SK-N-SH (cell line): ENCODE results near the gene GBX2. TPM values are rescaled to one million over a fixed set of nuclear protein-coding genes. Genes with fewer than 3 reads are reported as not detected.

Experiments
- CTCF ChIA-PET: fragments of 300-600, 350-600 bp; formaldehyde crosslinking; extraction: SDS; loops from one replicate; lab custom pipeline; 2021; lab: Yijun Ruan, JAX
- POLR2A ChIA-PET: fragments of 350-600 bp; sonication (Branson Sonifier 250); formaldehyde crosslinking; extraction: SDS; loops from one replicate; lab custom pipeline; 2020; ENCODE audit warnings: antibody characterized with exemption, inconsistent platforms; lab: Yijun Ruan, JAX
- DNase-seq: peaks from one replicate; pipeline ENCODE4 v3.0.0; 2012
- H2AFZ ChIP-seq: fragments of 200-600 bp; sonication (generic); 2 replicates; pipeline ENCODE4 v1.8.1; 2016; ENCODE audit warnings: antibody characterized with exemption, mild to moderate bottlenecking, low read depth
- H3F3A ChIP-seq: fragments of 200-600 bp; sonication (generic); replicated peaks from 2 replicates; pipeline ENCODE3; 2016; ENCODE audit warnings: antibody characterized with exemption, mild to moderate bottlenecking; ENCODE audit not compliant: insufficient read depth
- H3K27ac ChIP-seq, 2 experiments: fragments of 200-500 bp in 1 of 2; fragments of 200-600 bp in 1 of 2; sonication (Bioruptor generic) in 1 of 2; sonication (generic), shearing (Covaris generic) in 1 of 2; 2 replicates each; pipeline versions ENCODE4 v1.5.1 to v1.6.1; 2014 to 2016; ENCODE audit warnings: low read depth in 2 of 2, inconsistent platforms in 1 of 2, low read length in 1 of 2, mild to moderate bottlenecking in 1 of 2, mixed read lengths in 1 of 2
- H3K27me3 ChIP-seq: fragments of 200-600 bp; sonication (generic), shearing (Covaris generic); 2 replicates; pipeline ENCODE4 v1.6.1; 2016; ENCODE audit warnings: mixed run types; ENCODE audit not compliant: insufficient read depth
- H3K36me3 ChIP-seq, 2 experiments: fragments of 200-500 bp in 1 of 2; fragments of 200-600 bp in 1 of 2; sonication (Bioruptor generic) in 1 of 2; sonication (generic) in 1 of 2; replicated peaks in 1 of 2; 2 replicates each; pipeline versions ENCODE3 to v1.5.1; 2014 to 2016; ENCODE audit warnings: low read length in 1 of 2, mild to moderate bottlenecking in 1 of 2; ENCODE audit not compliant: insufficient read depth in 2 of 2, control insufficient read depth in 1 of 2
- H3K4me1 ChIP-seq, 2 experiments: fragments of 200-500 bp in 1 of 2; fragments of 200-600 bp in 1 of 2; sonication (Bioruptor generic) in 1 of 2; sonication (generic), shearing (Covaris generic) in 1 of 2; 2 replicates each; pipeline versions ENCODE4 v1.5.1 to v1.6.1; 2014 to 2016; ENCODE audit warnings: low read depth in 1 of 2, low read length in 1 of 2, mixed run types in 1 of 2; ENCODE audit not compliant: insufficient read depth in 2 of 2, control insufficient read depth in 1 of 2
- H3K4me2 ChIP-seq: fragments of 200-600 bp; sonication (generic), shearing (Covaris generic); 2 replicates; pipeline ENCODE4 v1.6.1; 2017; ENCODE audit warnings: mixed run types
- H3K4me3 ChIP-seq, 2 experiments: fragments of 200-500 bp in 1 of 2; fragments of 200-600 bp in 1 of 2; sonication (Bioruptor generic) in 1 of 2; sonication (generic), shearing (Covaris generic) in 1 of 2; 2 replicates each; pipeline versions ENCODE4 v1.5.1 to v1.8.1; 2014 to 2016; ENCODE audit warnings: low read depth in 2 of 2, inconsistent platforms in 1 of 2, low read length in 1 of 2, mild to moderate bottlenecking in 1 of 2, mixed read lengths in 1 of 2, moderate library complexity in 1 of 2
- H3K79me2 ChIP-seq: fragments of 200-600 bp; sonication (generic); 2 replicates; pipeline ENCODE4 v1.8.1; 2017; ENCODE audit warnings: mild to moderate bottlenecking; ENCODE audit not compliant: insufficient read depth
- H3K9ac ChIP-seq: fragments of 200-600 bp; sonication (generic); 2 replicates; pipeline ENCODE4 v1.6.1; 2017; ENCODE audit warnings: mixed run types
- H3K9me2 ChIP-seq: fragments of 200-600 bp; sonication (generic); 2 replicates; pipeline ENCODE4 v1.6.1; 2017; ENCODE audit warnings: mixed run types
- H3K9me3 ChIP-seq: fragments of 200-600 bp; sonication (generic); 2 replicates; pipeline ENCODE4 v1.6.1; 2017; ENCODE audit warnings: mixed run types, mild to moderate bottlenecking, moderate library complexity
- H4K20me1 ChIP-seq: fragments of 200-600 bp; sonication (generic); 2 replicates; pipeline ENCODE4 v1.6.1; 2017; ENCODE audit warnings: mild to moderate bottlenecking, mixed run types; ENCODE audit not compliant: insufficient read depth
- CHD2 ChIP-seq: fragments of 150-350 bp; IDR thresholded peaks from 2 replicates; pipeline ENCODE4 v1.6.1; 2018; ENCODE audit warnings: low read length; ENCODE audit not compliant: partially characterized antibody
- EP300 ChIP-seq, 2 experiments: IDR thresholded peaks; 2 replicates each; pipeline versions ENCODE4 v1.4.0 to v1.6.1; 2012; ENCODE audit warnings: borderline replicate concordance in 1 of 2, low read depth in 1 of 2, low read length in 1 of 2
- FOSL2 ChIP-seq: IDR thresholded peaks from 2 replicates; pipeline ENCODE4 v1.4.0; 2012; ENCODE audit warnings: low read depth, mild to moderate bottlenecking, moderate library complexity, borderline replicate concordance
- FOXJ3 ChIP-seq: sonication (generic); formaldehyde crosslinking; IDR thresholded peaks from 2 replicates; pipeline ENCODE4 v1.5.1; 2020; ENCODE audit warnings: mild to moderate bottlenecking, missing genetic modification reagents
- IRF3 ChIP-seq: fragments of 150-350 bp; IDR thresholded peaks from 2 replicates; pipeline ENCODE4 v1.6.1; 2016; ENCODE audit warnings: mild to moderate bottlenecking, low read depth, low read length
- JUND ChIP-seq: IDR thresholded peaks from 2 replicates; pipeline ENCODE4 v1.4.0; 2012
- MAX ChIP-seq: IDR thresholded peaks from 2 replicates; pipeline ENCODE4 v1.4.0; 2012; ENCODE audit warnings: low read depth
- MXI1 ChIP-seq: IDR thresholded peaks from 2 replicates; pipeline ENCODE4 v1.6.1; 2012; ENCODE audit warnings: mild to moderate bottlenecking, low read depth, low read length, improper control_type of control experiment
- NFIC ChIP-seq: IDR thresholded peaks from 2 replicates; pipeline ENCODE4 v1.4.0; 2012; ENCODE audit warnings: borderline replicate concordance
- NRF1 ChIP-seq: IDR thresholded peaks from 2 replicates; pipeline ENCODE4 v1.6.1; 2012; ENCODE audit warnings: low read depth, mild to moderate bottlenecking, low read length
- RAD21 ChIP-seq: IDR thresholded peaks from 2 replicates; pipeline ENCODE4 v1.6.1; 2012; ENCODE audit warnings: mild to moderate bottlenecking, low read length
- RFX5 ChIP-seq: IDR thresholded peaks from 2 replicates; pipeline ENCODE4 v1.6.1; 2012; ENCODE audit warnings: mild to moderate bottlenecking, improper control_type of control experiment, low read length
- SIN3A ChIP-seq: IDR thresholded peaks from 2 replicates; pipeline ENCODE4 v1.6.1; 2012; ENCODE audit warnings: low read depth, mild to moderate bottlenecking, low read length, moderate library complexity, borderline replicate concordance
- SMC3 ChIP-seq: IDR thresholded peaks from 2 replicates; pipeline ENCODE4 v1.6.1; 2012; ENCODE audit warnings: low read depth, low read length, improper control_type of control experiment
- TAF1 ChIP-seq: IDR thresholded peaks from 2 replicates; pipeline ENCODE4 v1.6.1; 2012; ENCODE audit warnings: low read depth, mild to moderate bottlenecking, low read length, moderate library complexity, borderline replicate concordance
- TCF12 ChIP-seq: IDR thresholded peaks from 2 replicates; pipeline ENCODE4 v1.4.0; 2012
- WGBS: methylation state at CpG from one replicate; pipeline ENCODE4 v1.1.6; 2017; ENCODE audit warnings: low lambda C conversion rate; 5-methylcytosine and 5-hydroxymethylcytosine counted together
- polyA plus RNA-seq, 3 experiments: library from polyadenylated mRNA; depleted of rRNA; stranded (reverse); fragments of >200 nt; gene quantifications; 2 replicates each; pipeline ENCODE4 v1.2.3, GENCODE V29; 2012

The GBX2 gene
- polyA plus RNA-seq, 1 of the 3 experiments (the other 2 are of a cell fraction): 0.16 TPM

DNA sequence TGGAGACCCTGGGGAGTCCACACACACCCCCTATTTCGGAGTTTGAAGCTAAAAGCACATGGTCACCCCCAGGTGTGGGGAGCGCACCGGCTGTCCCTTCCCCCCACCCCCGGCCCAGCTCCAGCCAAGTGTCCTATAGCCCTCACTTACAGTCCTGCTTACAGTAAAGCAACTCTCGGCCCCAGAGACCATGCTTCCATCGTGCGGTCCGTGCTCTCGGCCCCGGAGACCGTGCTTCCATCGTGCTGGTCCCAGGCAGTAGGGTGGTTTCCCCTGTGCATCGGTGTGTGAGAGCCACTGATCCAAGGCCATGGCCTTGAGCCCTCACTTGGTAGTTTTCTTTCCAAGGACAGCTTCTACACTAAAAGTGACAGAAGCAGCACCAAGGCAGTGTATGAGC lies 48.7 kb downstream of the GBX2 start:
- no peaks in the 10 kb centered on the region for H4K20me1 ChIP-seq
- no peak overlapping the region for H3K9ac ChIP-seq
- H3K9me2 ChIP-seq: no peaks in the 10 kb centered on the region
- no peak overlapping the region for H2AFZ ChIP-seq
- no peaks in the 10 kb centered on the region for H3K27me3 ChIP-seq
- CTCF ChIA-PET: interaction anchor here (0.8 to 1.4 kb wide), 2 partner anchors 11 to 354 kb away, joined by 3 read pairs; no protein-coding TSS in a partner anchor
- H3K4me3 ChIP-seq: no peak overlapping the region
- no peak overlapping the region for H3K4me2 ChIP-seq
- no peak for DNase-seq
- H3K27ac ChIP-seq: no peak overlapping the region
- H3K36me3 ChIP-seq: peaks cover 0 to 3% of the 10 kb centered on the region in 2 experiments
- no peaks in the 10 kb centered on the region for H3K79me2 ChIP-seq
- no peaks in the 10 kb centered on the region for H3F3A ChIP-seq
- no peaks in the 10 kb centered on the region for H3K4me1 ChIP-seq
- POLR2A ChIA-PET: no interaction called here
- H3K9me3 ChIP-seq: no peaks in the 10 kb centered on the region
- WGBS: 90% methylated on average over 12 of the region's 13 CpGs
- TF ChIP-seq SMC3: no peak
- no peak for TF ChIP-seq MXI1
- no peak for TF ChIP-seq CHD2
- no peak for TF ChIP-seq FOXJ3 (CRISPR knock-in tag)
- no peak for TF ChIP-seq NFIC
- no peak for TF ChIP-seq JUND
- no peak for TF ChIP-seq FOSL2
- TF ChIP-seq TCF12: no peak
- TF ChIP-seq NRF1: no peak
- no peak for TF ChIP-seq IRF3
- no peak for TF ChIP-seq RFX5
- no peak for TF ChIP-seq SIN3A
- TF ChIP-seq EP300 (IDR thresholded peaks at IDR 0.05; ENCODE audit: borderline replicate concordance in 1 of 2, low read depth in 1 of 2, low read length in 1 of 2): no peak
- TF ChIP-seq TAF1: no peak
- no peak for TF ChIP-seq RAD21
- no peak for TF ChIP-seq MAX

- H3K79me2 ChIP-seq: no peaks in the 10 kb centered on the region
- no peaks in the 10 kb centered on the region for H3K4me1 ChIP-seq
- ChIA-PET POLR2A (no interaction called here), CTCF (interaction anchor here (0.8 to 1.4 kb wide), 3 partner anchors 12 to 353 kb away, joined by 3 read pairs; no protein-coding TSS in a partner anchor)
- no peak for TF ChIP-seq MXI1
- no peaks in the 10 kb centered on the region for H3F3A ChIP-seq
- no peaks in the 10 kb centered on the region for H4K20me1 ChIP-seq
- H3K9me2 ChIP-seq: no peaks in the 10 kb centered on the region
- no peaks in the 10 kb centered on the region for H3K27me3 ChIP-seq
- WGBS: 91% methylated on average over 4 of the region's 4 CpGs
- H3K4me2 ChIP-seq: no peak overlapping the region
- H3K9me3 ChIP-seq: no peaks in the 10 kb centered on the region
- no peak overlapping the region for H3K9ac ChIP-seq
- H3K36me3 ChIP-seq: no peaks in the 10 kb centered on the region
- H3K4me3 ChIP-seq: no peak overlapping the region
- H3K27ac ChIP-seq: no peak overlapping the region
- no peak overlapping the region for H2AFZ ChIP-seq
- DNase-seq: no peak
Measured at GRCh38 chr2:236119003-236119402, 49.2 kb downstream of the GBX2 start.
